IMR-90 (cell line): ENCODE results near the gene MRPL4. TPM values are rescaled to one million over a fixed set of nuclear protein-coding genes. Genes with fewer than 3 reads are reported as not detected.

Experiments used
- ATAC-seq: fragments of 200-7000 bp; cut with Tn5 transposase; 2 replicates; pipeline ENCODE4 v1.9.1; 2020; ENCODE audit warnings: low read depth, mild to moderate bottlenecking, moderate library complexity
- BruUV-seq: library from RNA; stranded (reverse); fragments of 400-500 nt; replicated peaks from 2 replicates; lab custom pipeline; 2021; lab: Mats Ljungman, UMichigan
- CTCF ChIA-PET: fragments of 300-600 bp; formaldehyde crosslinking; extraction: SDS; loops from one replicate; lab custom pipeline; 2021; ENCODE audit warnings: antibody characterized with exemption; lab: Yijun Ruan, JAX
- POLR2A ChIA-PET: fragments of 300-600 bp; sonication (Branson Sonifier 250); formaldehyde crosslinking; loops from one replicate; lab custom pipeline; 2022; ENCODE audit warnings: antibody characterized with exemption; ENCODE audit not compliant: unreplicated experiment; lab: Charles Lee
- DNase-seq: peaks from one replicate; pipeline ENCODE4 v3.0.0; 2013
- H2AFZ ChIP-seq: replicated peaks from 2 replicates; pipeline ENCODE3; 2013; ENCODE audit warnings: low read length, mild to moderate bottlenecking; ENCODE audit not compliant: poor library complexity
- H2AK5ac ChIP-seq: 2 replicates; pipeline ENCODE4 v1.6.1; 2013; ENCODE audit warnings: low read depth, low read length, inconsistent platforms
- H2AK9ac ChIP-seq: replicated peaks from 2 replicates; pipeline ENCODE3; 2013; ENCODE audit warnings: mild to moderate bottlenecking, low read depth, low read length, moderate library complexity; ENCODE audit not compliant: poor library complexity
- H2BK120ac ChIP-seq: 2 replicates; pipeline ENCODE4 v1.6.1; 2013; ENCODE audit warnings: low read depth, low read length, inconsistent platforms
- H2BK15ac ChIP-seq: 3 replicates; pipeline ENCODE4 v1.6.1; 2013; ENCODE audit warnings: low read depth, low read length, inconsistent platforms
- H2BK20ac ChIP-seq: 2 replicates; pipeline ENCODE4 v1.6.1; 2013; ENCODE audit warnings: low read depth, mild to moderate bottlenecking, inconsistent platforms, low read length, moderate library complexity
- H2BK5ac ChIP-seq: 2 replicates; pipeline ENCODE4 v1.6.1; 2013; ENCODE audit warnings: mild to moderate bottlenecking, low read depth, low read length, inconsistent platforms; ENCODE audit not compliant: poor library complexity, severe bottlenecking
- H3K14ac ChIP-seq: replicated peaks from 2 replicates; pipeline ENCODE4 v1.6.1; 2013; ENCODE audit warnings: low read depth, low read length, inconsistent platforms
- H3K18ac ChIP-seq: 2 replicates; pipeline ENCODE4 v1.6.1; 2013; ENCODE audit warnings: low read depth, low read length, control low read depth
- H3K23ac ChIP-seq: 2 replicates; pipeline ENCODE4 v1.6.1; 2013; ENCODE audit warnings: low read depth, low read length, inconsistent platforms
- H3K27ac ChIP-seq: 2 replicates; pipeline ENCODE4 v1.5.1; 2013; ENCODE audit warnings: mild to moderate bottlenecking, control low read depth, low read length; ENCODE audit not compliant: insufficient read depth
- H3K27me3 ChIP-seq: 2 replicates; pipeline ENCODE4 v1.6.1; 2013; ENCODE audit warnings: low read length; ENCODE audit not compliant: control insufficient read depth, insufficient read depth
- H3K36me3 ChIP-seq: 2 replicates; pipeline ENCODE4 v1.6.1; 2013; ENCODE audit warnings: low read length, mixed read lengths; ENCODE audit not compliant: control insufficient read depth, insufficient read depth
- H3K4ac ChIP-seq: 2 replicates; pipeline ENCODE4 v1.6.1; 2013; ENCODE audit warnings: low read depth, low read length, inconsistent platforms
- H3K4me1 ChIP-seq: 2 replicates; pipeline ENCODE4 v1.6.1; 2013; ENCODE audit warnings: low read length, mixed read lengths; ENCODE audit not compliant: control insufficient read depth, insufficient read depth
- H3K4me2 ChIP-seq: 2 replicates; pipeline ENCODE4 v1.6.1; 2013; ENCODE audit warnings: low read depth, mild to moderate bottlenecking, control low read depth, low read length, moderate library complexity
- H3K4me3 ChIP-seq: 2 replicates; pipeline ENCODE4 v1.5.1; 2013; ENCODE audit warnings: low read depth, mild to moderate bottlenecking, control low read depth, low read length, moderate library complexity; ENCODE audit not compliant: insufficient read depth
- H3K56ac ChIP-seq: 2 replicates; pipeline ENCODE4 v1.6.1; 2013; ENCODE audit warnings: low read length, inconsistent platforms; ENCODE audit not compliant: insufficient read depth; ENCODE audit errors: extremely low read depth
- H3K79me1 ChIP-seq, 2 experiments: 2 replicates each; pipeline ENCODE4 v1.6.1; 2013; ENCODE audit warnings: low read length in 2 of 2, inconsistent platforms in 1 of 2, low read depth in 1 of 2
- H3K9ac ChIP-seq: 2 replicates; pipeline ENCODE4 v1.6.1; 2013; ENCODE audit warnings: low read depth, low read length, control low read depth
- H3K9me1 ChIP-seq: 2 replicates; pipeline ENCODE4 v1.6.1; 2013; ENCODE audit warnings: low read length, inconsistent platforms; ENCODE audit not compliant: insufficient read depth
- H3K9me3 ChIP-seq: 2 replicates; pipeline ENCODE4 v1.6.1; 2013; ENCODE audit warnings: low read length; ENCODE audit not compliant: control insufficient read depth, insufficient read depth
- H4K20me1 ChIP-seq: 2 replicates; pipeline ENCODE4 v1.6.1; 2013; ENCODE audit warnings: low read length, inconsistent platforms; ENCODE audit not compliant: insufficient read depth
- H4K5ac ChIP-seq: 2 replicates; pipeline ENCODE4 v1.6.1; 2013; ENCODE audit warnings: mild to moderate bottlenecking, low read depth, low read length, control low read depth
- H4K8ac ChIP-seq, 2 experiments: 2 replicates each; pipeline ENCODE4 v1.6.1; 2013; ENCODE audit warnings: low read depth in 2 of 2, low read length in 2 of 2, control low read depth in 1 of 2, inconsistent platforms in 1 of 2
- H4K91ac ChIP-seq: 2 replicates; pipeline ENCODE4 v1.6.1; 2013; ENCODE audit warnings: low read depth, low read length, inconsistent platforms; ENCODE audit not compliant: insufficient read depth
- BHLHE40 ChIP-seq: fragments of 150-350 bp; IDR thresholded peaks from 2 replicates; pipeline ENCODE4 v1.6.1; 2016; ENCODE audit warnings: mild to moderate bottlenecking, low read depth, low read length
- CEBPB ChIP-seq: IDR thresholded peaks from 2 replicates; pipeline ENCODE4 v1.6.1; 2012; ENCODE audit warnings: low read depth, low read length, improper control_type of control experiment
- ELK1 ChIP-seq: fragments of 150-350 bp; IDR thresholded peaks from 2 replicates; pipeline ENCODE4 v1.6.1; 2016; ENCODE audit warnings: low read depth, mild to moderate bottlenecking, low read length, moderate library complexity, borderline replicate concordance
- MAZ ChIP-seq: IDR thresholded peaks from 2 replicates; pipeline ENCODE4 v1.6.1; 2012; ENCODE audit warnings: low read depth, mild to moderate bottlenecking, low read length, improper control_type of control experiment, moderate library complexity, borderline replicate concordance
- NFE2L2 ChIP-seq: fragments of 150-350 bp; IDR thresholded peaks from 2 replicates; pipeline ENCODE4 v1.6.1; 2016; ENCODE audit warnings: low read depth, mild to moderate bottlenecking, low read length
- SMC3 ChIP-seq: fragments of 150-350 bp; IDR thresholded peaks from 2 replicates; pipeline ENCODE4 v1.6.1; 2016; ENCODE audit warnings: low read depth, mild to moderate bottlenecking, antibody characterized with exemption, low read length, moderate library complexity
- USF2 ChIP-seq: fragments of 150-350 bp; IDR thresholded peaks from 2 replicates; pipeline ENCODE4 v1.6.1; 2017; ENCODE audit warnings: mild to moderate bottlenecking, antibody characterized with exemption, low read length, low read depth
- WGBS, 2 experiments: methylation state at CpG; one replicate each; pipeline versions ENCODE4 v1.1.5 to v1.1.7; 2013; ENCODE audit warnings: missing lambda C conversion rate in 2 of 2; ENCODE audit not compliant: insufficient read length in 1 of 2; ENCODE audit errors: extremely low coverage in 2 of 2; 5-methylcytosine and 5-hydroxymethylcytosine counted together
- dilution Hi-C: fragments of 300-500 bp; cut with HindIII; formaldehyde crosslinking; loops from one replicate; pipeline ENCODE4 v1.14.3; 2018; ENCODE audit warnings: low sequenced_read_pairs; ENCODE audit not compliant: unreplicated experiment
- in situ Hi-C: fragments of 300-500 bp; cut with MboI; formaldehyde crosslinking; loops from 3 replicates; pipeline ENCODE4 v1.14.3; 2019; ENCODE audit warnings: low sequenced_read_pairs, inconsistent platforms, mixed read lengths
- intact Hi-C: fragments of 100-400 bp; cut with micrococcal nuclease; formaldehyde crosslinking; loops from 2 replicates; pipeline ENCODE4 v1.10.0; 2022
- polyA plus RNA-seq, 3 experiments: library from polyadenylated mRNA; depleted of rRNA; stranded (reverse); fragments of >200 nt; gene quantifications; 2 replicates each; pipeline ENCODE4 v1.2.3, GENCODE V29; 2012; ENCODE audit warnings: low replicate concordance in 1 of 3
- total RNA-seq: library from RNA; depleted of rRNA; stranded (reverse); fragments of >200 nt; gene quantifications from 2 replicates; pipeline ENCODE4 v1.2.3, GENCODE V29; 2012

MRPL4 gene
- total and polyA plus RNA-seq, 2 of the 4 experiments (the other 2 are of a cell fraction) = 32.8 to 108 TPM

DNA sequence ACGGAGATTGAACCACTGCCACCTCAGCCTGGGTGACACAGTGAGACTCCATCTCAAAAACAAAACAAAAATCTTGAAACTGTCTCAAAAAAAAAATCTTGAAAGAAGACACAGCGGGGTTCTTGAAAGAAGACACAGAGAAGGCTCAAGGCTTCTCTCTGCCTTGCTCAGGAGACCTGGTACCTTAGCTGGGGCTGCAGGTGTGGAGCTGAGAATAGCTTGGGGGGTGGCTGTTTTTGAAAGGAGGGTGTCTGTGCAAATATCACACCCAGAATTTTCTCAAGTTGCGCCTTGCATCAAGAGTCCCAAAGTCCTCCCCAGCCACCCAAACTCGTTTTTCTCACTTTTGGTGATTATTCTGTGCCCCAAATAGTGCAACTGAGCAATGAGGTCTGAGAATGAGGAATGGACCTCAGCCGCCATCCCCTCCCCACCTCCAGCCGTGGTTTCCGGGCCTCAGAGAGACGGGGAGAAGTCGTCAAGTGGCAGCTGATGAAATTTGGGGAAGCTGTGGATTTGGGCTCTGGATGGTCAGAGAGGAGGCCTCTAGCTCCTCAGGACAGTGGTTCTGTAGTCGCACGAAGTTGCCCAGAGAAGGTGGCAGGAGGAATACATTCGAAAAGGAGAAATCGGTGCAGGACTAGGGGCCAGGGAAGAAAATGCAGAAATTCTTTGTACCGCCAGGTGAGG, 29.7 kb upstream of the MRPL4 start:
- TSS peak; percentile 48 for BruUV-seq
- Histone ChIP-seq H2BK20ac (no peak overlapping the region), H3K4me1 (peaks cover 17% of the 10 kb centered on the region), H3K9me1 (peaks cover 16% of the 10 kb centered on the region), H3K9ac (no peak overlapping the region), H2AFZ (no peak overlapping the region), H2AK5ac (no peak overlapping the region), H2BK15ac (no peak overlapping the region), H3K56ac (no peak overlapping the region), H3K9me3 (no peaks in the 10 kb centered on the region), H3K23ac (no peak overlapping the region), H4K5ac (no peak overlapping the region), H3K14ac (no peak overlapping the region), H2BK120ac (no peak overlapping the region), H4K20me1 (peaks cover 18% of the 10 kb centered on the region), H3K4ac (no peak overlapping the region), H3K18ac (no peak overlapping the region), H3K36me3 (peaks cover 36% of the 10 kb centered on the region), H2BK5ac (no peak overlapping the region), H3K79me1 (peaks cover 8 to 69% of the 10 kb centered on the region in 2 experiments; a peak in 3 of 4 replicates), H3K4me2 (no peak overlapping the region), H3K27ac (no peak overlapping the region), H2AK9ac (no peak overlapping the region), H4K8ac (no peak overlapping the region), H4K91ac (no peak overlapping the region), H3K4me3 (no peak overlapping the region), H3K27me3 (no peaks in the 10 kb centered on the region)
- ATAC-seq (no peak), DNase-seq (no peak)
- dilution Hi-C loops (no loop called here), intact Hi-C loops (no loop called here), in situ Hi-C loops (no loop called here)
- TF ChIP-seq USF2 (no peak), BHLHE40 (no peak), CEBPB (no peak), SMC3 (no peak), NFE2L2 (no peak), ELK1 (no peak), MAZ (no peak)
- ChIA-PET POLR2A (no interaction called here), CTCF (no interaction called here)
- WGBS, 2 experiments = 80% methylated on average over 2 of the region's 14 CpGs; no CpG with 5 or more reads in 1 of the 2 experiments
